H1 (cell line): ENCODE results near the gene SYK. TPM values are rescaled to one million over a fixed set of nuclear protein-coding genes. Genes with fewer than 3 reads are reported as not detected.

Experiments
- polyA plus RNA-seq, 7 experiments: library from polyadenylated mRNA; depleted of rRNA in 3 of 7; stranded (reverse) in 5 of 7; unstranded in 2 of 7; fragments of >200 nt in 5 of 7; fragments of 200-250 nt in 2 of 7; gene quantifications; 1 replicate in 5 of 7; 2 replicates in 1 of 7; 4 replicates in 1 of 7; pipeline versions ENCODE4 v1.2.1 to v1.2.3, GENCODE V29; 2011 to 2013; ENCODE audit warnings: missing spikeins in 2 of 7, mixed read lengths in 2 of 7
- total RNA-seq: library from RNA; stranded (reverse); fragmentation: NEBNext Ultra II Directional; extraction: Animal tissue kit (Norgen Biotek cat#: 25700); gene quantifications from 2 replicates; pipeline ENCODE4 v1.2.1, GENCODE V29; 2021
- TF ChIP-seq, protein P1 (sequence below): fragments of 300-600 bp; sonication (generic); IDR thresholded peaks from 2 replicates; pipeline ENCODE4 v1.7.1; 2012; ENCODE audit warnings: low read length, moderate library complexity, mild to moderate bottlenecking, inconsistent platforms; ENCODE audit not compliant: insufficient replicate concordance

Gene SYK
- total and polyA plus RNA-seq, 2 of the 8 experiments (the other 6 are each of a cell fraction or from before 2014, with no cell fraction given), result 1.5 to 4.4 TPM

DNA sequence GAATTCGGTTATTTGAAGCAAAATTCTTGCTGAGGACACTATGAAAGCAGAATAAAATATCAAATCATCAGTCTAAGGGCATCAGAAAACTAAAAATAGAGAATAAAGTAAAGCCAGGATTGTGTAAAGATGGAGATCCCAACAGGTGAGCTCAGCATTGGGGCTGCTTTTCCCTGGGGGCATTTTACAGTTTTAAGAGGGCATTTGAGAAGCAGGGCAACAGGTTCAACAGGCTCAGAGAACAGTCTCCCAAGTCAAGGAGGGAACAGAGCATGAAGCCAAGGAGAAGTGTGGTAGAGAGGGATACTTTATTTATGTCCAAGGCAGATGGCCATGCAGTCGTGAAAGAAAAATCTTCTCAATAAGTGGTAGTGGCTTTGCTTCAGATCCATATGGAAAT is 145.4 kb downstream of the SYK start (continued):
- TF ChIP-seq, protein P1, sequence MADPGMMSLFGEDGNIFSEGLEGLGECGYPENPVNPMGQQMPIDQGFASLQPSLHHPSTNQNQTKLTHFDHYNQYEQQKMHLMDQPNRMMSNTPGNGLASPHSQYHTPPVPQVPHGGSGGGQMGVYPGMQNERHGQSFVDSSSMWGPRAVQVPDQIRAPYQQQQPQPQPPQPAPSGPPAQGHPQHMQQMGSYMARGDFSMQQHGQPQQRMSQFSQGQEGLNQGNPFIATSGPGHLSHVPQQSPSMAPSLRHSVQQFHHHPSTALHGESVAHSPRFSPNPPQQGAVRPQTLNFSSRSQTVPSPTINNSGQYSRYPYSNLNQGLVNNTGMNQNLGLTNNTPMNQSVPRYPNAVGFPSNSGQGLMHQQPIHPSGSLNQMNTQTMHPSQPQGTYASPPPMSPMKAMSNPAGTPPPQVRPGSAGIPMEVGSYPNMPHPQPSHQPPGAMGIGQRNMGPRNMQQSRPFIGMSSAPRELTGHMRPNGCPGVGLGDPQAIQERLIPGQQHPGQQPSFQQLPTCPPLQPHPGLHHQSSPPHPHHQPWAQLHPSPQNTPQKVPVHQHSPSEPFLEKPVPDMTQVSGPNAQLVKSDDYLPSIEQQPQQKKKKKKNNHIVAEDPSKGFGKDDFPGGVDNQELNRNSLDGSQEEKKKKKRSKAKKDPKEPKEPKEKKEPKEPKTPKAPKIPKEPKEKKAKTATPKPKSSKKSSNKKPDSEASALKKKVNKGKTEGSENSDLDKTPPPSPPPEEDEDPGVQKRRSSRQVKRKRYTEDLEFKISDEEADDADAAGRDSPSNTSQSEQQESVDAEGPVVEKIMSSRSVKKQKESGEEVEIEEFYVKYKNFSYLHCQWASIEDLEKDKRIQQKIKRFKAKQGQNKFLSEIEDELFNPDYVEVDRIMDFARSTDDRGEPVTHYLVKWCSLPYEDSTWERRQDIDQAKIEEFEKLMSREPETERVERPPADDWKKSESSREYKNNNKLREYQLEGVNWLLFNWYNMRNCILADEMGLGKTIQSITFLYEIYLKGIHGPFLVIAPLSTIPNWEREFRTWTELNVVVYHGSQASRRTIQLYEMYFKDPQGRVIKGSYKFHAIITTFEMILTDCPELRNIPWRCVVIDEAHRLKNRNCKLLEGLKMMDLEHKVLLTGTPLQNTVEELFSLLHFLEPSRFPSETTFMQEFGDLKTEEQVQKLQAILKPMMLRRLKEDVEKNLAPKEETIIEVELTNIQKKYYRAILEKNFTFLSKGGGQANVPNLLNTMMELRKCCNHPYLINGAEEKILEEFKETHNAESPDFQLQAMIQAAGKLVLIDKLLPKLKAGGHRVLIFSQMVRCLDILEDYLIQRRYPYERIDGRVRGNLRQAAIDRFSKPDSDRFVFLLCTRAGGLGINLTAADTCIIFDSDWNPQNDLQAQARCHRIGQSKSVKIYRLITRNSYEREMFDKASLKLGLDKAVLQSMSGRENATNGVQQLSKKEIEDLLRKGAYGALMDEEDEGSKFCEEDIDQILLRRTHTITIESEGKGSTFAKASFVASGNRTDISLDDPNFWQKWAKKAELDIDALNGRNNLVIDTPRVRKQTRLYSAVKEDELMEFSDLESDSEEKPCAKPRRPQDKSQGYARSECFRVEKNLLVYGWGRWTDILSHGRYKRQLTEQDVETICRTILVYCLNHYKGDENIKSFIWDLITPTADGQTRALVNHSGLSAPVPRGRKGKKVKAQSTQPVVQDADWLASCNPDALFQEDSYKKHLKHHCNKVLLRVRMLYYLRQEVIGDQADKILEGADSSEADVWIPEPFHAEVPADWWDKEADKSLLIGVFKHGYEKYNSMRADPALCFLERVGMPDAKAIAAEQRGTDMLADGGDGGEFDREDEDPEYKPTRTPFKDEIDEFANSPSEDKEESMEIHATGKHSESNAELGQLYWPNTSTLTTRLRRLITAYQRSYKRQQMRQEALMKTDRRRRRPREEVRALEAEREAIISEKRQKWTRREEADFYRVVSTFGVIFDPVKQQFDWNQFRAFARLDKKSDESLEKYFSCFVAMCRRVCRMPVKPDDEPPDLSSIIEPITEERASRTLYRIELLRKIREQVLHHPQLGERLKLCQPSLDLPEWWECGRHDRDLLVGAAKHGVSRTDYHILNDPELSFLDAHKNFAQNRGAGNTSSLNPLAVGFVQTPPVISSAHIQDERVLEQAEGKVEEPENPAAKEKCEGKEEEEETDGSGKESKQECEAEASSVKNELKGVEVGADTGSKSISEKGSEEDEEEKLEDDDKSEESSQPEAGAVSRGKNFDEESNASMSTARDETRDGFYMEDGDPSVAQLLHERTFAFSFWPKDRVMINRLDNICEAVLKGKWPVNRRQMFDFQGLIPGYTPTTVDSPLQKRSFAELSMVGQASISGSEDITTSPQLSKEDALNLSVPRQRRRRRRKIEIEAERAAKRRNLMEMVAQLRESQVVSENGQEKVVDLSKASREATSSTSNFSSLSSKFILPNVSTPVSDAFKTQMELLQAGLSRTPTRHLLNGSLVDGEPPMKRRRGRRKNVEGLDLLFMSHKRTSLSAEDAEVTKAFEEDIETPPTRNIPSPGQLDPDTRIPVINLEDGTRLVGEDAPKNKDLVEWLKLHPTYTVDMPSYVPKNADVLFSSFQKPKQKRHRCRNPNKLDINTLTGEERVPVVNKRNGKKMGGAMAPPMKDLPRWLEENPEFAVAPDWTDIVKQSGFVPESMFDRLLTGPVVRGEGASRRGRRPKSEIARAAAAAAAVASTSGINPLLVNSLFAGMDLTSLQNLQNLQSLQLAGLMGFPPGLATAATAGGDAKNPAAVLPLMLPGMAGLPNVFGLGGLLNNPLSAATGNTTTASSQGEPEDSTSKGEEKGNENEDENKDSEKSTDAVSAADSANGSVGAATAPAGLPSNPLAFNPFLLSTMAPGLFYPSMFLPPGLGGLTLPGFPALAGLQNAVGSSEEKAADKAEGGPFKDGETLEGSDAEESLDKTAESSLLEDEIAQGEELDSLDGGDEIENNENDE, result no peak

Other genes with a start within 250 kb of the SYK start
- 0.11 and 0.15 TPM in 2 replicates for gene DIRAS2, start 159.0 kb upstream of the SYK start, total RNA-seq
- gene DIRAS2, start 159.0 kb upstream of the SYK start, polyA plus RNA-seq (2011; rRNA removed), result 0.06 and 0.13 TPM in 2 replicates